Sigmoid colon (tissue), 7 donors: ENCODE measurements around the gene GPD1. TPM values are rescaled to one million over a fixed set of nuclear protein-coding genes. Genes with fewer than 3 reads are reported as not detected.
A peak's percentile ranks its signal among the peaks of the same experiment; 100 is the strongest.

ENCODE experiments used
- DNase-seq: peaks from one replicate; pipeline ENCODE4 v3.0.0-alpha.2; 2019
- H3K27ac ChIP-seq, 4 donors: fragments of 200-600 bp; sonication (generic); one replicate each; pipeline ENCODE4 v1.5.1; 2016 to 2019; ENCODE audit warnings: mild to moderate bottlenecking in 1 of 4
- H3K27me3 ChIP-seq, 3 donors: fragments of 200-600 bp; sonication (generic); one replicate each; pipeline ENCODE4 v1.5.1; 2019; ENCODE audit warnings: mild to moderate bottlenecking in 1 of 3
- H3K36me3 ChIP-seq, 4 donors: fragments of 200-600 bp; sonication (generic); one replicate each; pipeline ENCODE4 v1.5.1; 2016 to 2019
- H3K4me1 ChIP-seq, 4 donors: fragments of 200-600 bp; sonication (generic); one replicate each; pipeline ENCODE4 v1.5.1; 2017 to 2019
- H3K4me3 ChIP-seq, 4 donors: fragments of 200-600 bp; sonication (generic); one replicate each; pipeline ENCODE4 v1.5.1; 2017 to 2019; ENCODE audit warnings: mild to moderate bottlenecking in 2 of 4, moderate library complexity in 1 of 4
- H3K9me3 ChIP-seq, 4 donors: fragments of 200-600 bp in 3 of 4; sonication (generic) in 3 of 4; one replicate each; pipeline versions ENCODE4 v1.5.1 to v1.6.1; 2013 to 2019
- EP300 ChIP-seq, 4 donors: sonication (generic); formaldehyde crosslinking; IDR thresholded peaks; one replicate each; pipeline ENCODE4 v1.6.1; 2017; ENCODE audit warnings: antibody characterized with exemption in 4 of 4
- POLR2A ChIP-seq, 2 donors: fragments of 450-650 bp; IDR thresholded peaks; one replicate each; pipeline ENCODE4 v1.6.1; 2016; ENCODE audit warnings: antibody characterized with exemption in 2 of 2, mild to moderate bottlenecking in 2 of 2, moderate library complexity in 2 of 2
- POLR2AphosphoS5 ChIP-seq, 4 donors: sonication (generic); formaldehyde crosslinking; IDR thresholded peaks; one replicate each; pipeline ENCODE4 v1.6.1; 2017; ENCODE audit warnings: antibody characterized with exemption in 4 of 4
- WGBS, 2 donors: extraction: QIAGEN DNeasy Blood & Tissue Kit; methylation state at CpG; one replicate each; pipeline ENCODE4 v1.1.7; 2013; 5-methylcytosine and 5-hydroxymethylcytosine counted together
- intact Hi-C: fragments of 100-400 bp; cut with DNase I; formaldehyde crosslinking; loops from one replicate; pipeline ENCODE4 v1.15.1; 2023
- polyA plus RNA-seq, 3 donors: library from polyadenylated mRNA; stranded (reverse); fragments of 200-250 nt; gene quantifications; one replicate each; pipeline ENCODE4 v1.2.3, GENCODE V29; 2013
- total RNA-seq, 4 donors: library from RNA; depleted of rRNA; stranded (reverse); fragments of >200 nt; gene quantifications; one replicate each; pipeline ENCODE4 v1.1.0, GENCODE V29; 2016
- TF ChIP-seq, protein P1 (sequence below), 4 experiments: fragments of 450-650 bp in 3 of 4; fragments of 200-600 bp in 1 of 4; IDR thresholded peaks; one replicate each; pipeline ENCODE4 v1.5.1; 2016 to 2019; ENCODE audit warnings: antibody characterized with exemption in 4 of 4, mild to moderate bottlenecking in 3 of 4, moderate library complexity in 2 of 4
- donor health status: healthy with polysubstance abuse.
- donor health status: Bipolar disorder and iron deficiency.
- donor health status: healthy.

Gene GPD1
- total and polyA plus RNA-seq, 7 donors: 0.55 to 59.6 (median 3.0) TPM

DNA sequence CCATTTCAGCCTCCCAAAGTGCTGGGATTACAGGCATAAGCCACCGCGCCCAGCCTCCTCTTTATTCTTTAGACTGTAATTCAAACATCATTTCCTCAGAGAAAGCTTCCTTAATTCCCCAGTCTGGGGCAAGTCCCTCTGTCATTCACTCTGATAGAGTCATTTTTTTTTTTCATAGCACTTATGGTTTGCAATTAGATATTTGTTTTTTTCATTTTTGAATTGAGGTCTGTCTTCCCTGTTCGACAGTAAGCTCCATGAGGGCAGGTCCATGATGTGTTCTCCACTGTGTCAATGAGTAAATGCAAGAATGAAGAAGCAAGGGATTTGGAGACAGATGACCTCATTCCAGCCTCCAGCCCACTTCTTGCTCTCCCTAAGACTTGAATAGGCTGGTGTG, 34.3 kb upstream of the GPD1 start:
- H3K27me3 ChIP-seq: no peaks in the 10 kb centered on the region
- no peak for TF ChIP-seq POLR2AphosphoS5 (IDR thresholded peaks at IDR 0.05)
- TF ChIP-seq, protein P1, sequence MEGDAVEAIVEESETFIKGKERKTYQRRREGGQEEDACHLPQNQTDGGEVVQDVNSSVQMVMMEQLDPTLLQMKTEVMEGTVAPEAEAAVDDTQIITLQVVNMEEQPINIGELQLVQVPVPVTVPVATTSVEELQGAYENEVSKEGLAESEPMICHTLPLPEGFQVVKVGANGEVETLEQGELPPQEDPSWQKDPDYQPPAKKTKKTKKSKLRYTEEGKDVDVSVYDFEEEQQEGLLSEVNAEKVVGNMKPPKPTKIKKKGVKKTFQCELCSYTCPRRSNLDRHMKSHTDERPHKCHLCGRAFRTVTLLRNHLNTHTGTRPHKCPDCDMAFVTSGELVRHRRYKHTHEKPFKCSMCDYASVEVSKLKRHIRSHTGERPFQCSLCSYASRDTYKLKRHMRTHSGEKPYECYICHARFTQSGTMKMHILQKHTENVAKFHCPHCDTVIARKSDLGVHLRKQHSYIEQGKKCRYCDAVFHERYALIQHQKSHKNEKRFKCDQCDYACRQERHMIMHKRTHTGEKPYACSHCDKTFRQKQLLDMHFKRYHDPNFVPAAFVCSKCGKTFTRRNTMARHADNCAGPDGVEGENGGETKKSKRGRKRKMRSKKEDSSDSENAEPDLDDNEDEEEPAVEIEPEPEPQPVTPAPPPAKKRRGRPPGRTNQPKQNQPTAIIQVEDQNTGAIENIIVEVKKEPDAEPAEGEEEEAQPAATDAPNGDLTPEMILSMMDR (IDR thresholded peaks at IDR 0.05): no peak
- TF ChIP-seq POLR2A (IDR thresholded peaks at IDR 0.05): no peak
- TF ChIP-seq EP300 (IDR thresholded peaks at IDR 0.05): no peak
- peaks cover 0 to 30% (median 11%) of the 10 kb centered on the region in 4 donors for H3K4me1 ChIP-seq
- 94 to 98% methylated on average over 3 of the region's 3 CpGs for WGBS, 2 donors
- no peak overlapping the region for H3K4me3 ChIP-seq
- no peak overlapping the region for H3K27ac ChIP-seq
- no peaks in the 10 kb centered on the region for H3K36me3 ChIP-seq
- DNase-seq: no peak
- intact Hi-C loops: no loop called here
- no peaks in the 10 kb centered on the region for H3K9me3 ChIP-seq

DNA sequence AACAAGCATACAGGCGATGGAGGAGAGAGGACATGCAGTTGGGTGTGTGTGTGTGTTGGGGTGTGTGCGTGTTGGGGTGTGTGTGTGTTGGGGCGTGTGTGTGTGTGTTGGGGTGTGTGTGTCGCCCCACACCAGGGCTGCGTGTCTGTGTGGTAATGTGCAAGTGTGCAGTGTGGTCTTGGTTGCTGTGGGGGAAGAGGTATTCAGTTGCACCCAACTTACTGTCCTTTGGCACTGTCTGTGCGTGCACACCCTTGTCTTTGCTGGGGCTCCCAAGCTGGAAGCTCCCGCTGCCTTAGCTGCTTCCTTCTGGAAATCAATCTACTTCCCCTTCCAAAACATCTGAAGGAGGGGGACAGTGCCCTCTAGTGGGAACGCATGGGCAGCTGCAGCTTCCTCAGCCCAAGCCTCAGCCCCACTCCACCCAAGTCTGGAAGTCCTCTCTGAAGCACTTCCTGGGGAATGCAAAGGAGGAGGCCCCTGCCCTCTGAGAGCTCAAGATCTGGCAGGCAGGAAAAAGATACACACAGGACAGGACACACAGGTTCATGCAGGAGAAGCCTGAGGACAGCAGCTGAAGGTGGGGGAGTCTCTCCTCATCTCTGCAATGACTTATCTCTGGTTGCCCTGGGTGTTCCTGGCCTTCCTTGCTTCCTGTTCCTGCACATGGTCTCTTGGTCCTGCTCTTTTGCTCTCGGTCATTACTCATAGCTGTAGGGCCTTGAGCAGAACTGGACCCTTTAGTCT, 33.3 kb upstream of the GPD1 start:
- peak; percentile 93 for DNase-seq

DNA sequence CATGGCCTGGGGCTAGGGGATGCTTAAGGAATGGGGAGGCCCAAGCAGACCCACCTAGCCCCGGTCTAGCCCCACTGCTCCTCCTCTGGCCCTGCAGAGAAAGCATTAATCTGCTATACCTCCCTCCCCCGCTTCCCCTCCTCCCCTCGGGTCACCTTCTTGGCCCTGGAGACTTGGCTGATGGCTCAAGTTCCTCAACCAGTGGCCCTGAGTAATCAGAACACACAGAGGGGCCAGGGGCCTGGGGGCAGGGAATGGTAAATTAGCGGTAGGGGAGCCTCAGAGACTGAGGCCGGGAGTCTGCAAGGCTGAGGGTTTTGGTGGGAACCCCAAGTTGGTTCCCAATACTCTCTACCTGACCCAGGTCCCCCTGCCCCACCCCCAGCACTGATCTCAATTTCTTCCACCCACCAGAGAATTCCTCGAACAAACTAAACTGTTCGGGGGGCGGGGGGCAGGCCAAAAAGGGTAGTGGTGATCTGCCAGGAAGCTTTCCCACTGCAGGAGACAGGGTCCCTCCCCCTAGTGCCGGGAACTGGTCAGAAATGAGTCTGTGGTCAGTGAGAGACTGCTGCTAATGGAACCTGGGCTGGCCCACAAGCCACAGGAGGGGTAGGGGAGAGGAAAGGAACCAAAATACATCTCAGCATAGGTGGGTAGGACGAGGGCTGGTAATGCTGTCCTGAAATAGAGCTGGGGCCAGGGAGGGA, 31.5 kb upstream of the GPD1 start:
- TF ChIP-seq, protein P1 (IDR thresholded peaks at IDR 0.05): no peak
- TF ChIP-seq POLR2AphosphoS5 (IDR thresholded peaks at IDR 0.05): no peak
- TF ChIP-seq POLR2A (IDR thresholded peaks at IDR 0.05): no peak
- no peak for TF ChIP-seq EP300 (IDR thresholded peaks at IDR 0.05)

More for the DNA sequence above, 33.3 kb upstream of the GPD1 start:
- intact Hi-C loops: loop anchor here (1.0 to 10.0 kb wide), 3 partner anchors 103 to 244 kb away; no protein-coding TSS in a partner anchor
- no peak overlapping the region for H3K4me3 ChIP-seq
- H3K9me3 ChIP-seq: no peaks in the 10 kb centered on the region
- no peaks in the 10 kb centered on the region for H3K27me3 ChIP-seq
- TF ChIP-seq, protein P1 (IDR thresholded peaks at IDR 0.05): peak; percentile 83 to 94 (median 90)
- TF ChIP-seq POLR2A (IDR thresholded peaks at IDR 0.05): no peak
- TF ChIP-seq POLR2AphosphoS5 (IDR thresholded peaks at IDR 0.05): no peak
- WGBS, 2 donors: 25 to 38% methylated on average over 9 of the region's 9 CpGs
- no peaks in the 10 kb centered on the region for H3K36me3 ChIP-seq
- peaks cover 0 to 35% (median 16%) of the 10 kb centered on the region in 4 donors for H3K4me1 ChIP-seq
- H3K27ac ChIP-seq: no peak overlapping the region

DNA sequence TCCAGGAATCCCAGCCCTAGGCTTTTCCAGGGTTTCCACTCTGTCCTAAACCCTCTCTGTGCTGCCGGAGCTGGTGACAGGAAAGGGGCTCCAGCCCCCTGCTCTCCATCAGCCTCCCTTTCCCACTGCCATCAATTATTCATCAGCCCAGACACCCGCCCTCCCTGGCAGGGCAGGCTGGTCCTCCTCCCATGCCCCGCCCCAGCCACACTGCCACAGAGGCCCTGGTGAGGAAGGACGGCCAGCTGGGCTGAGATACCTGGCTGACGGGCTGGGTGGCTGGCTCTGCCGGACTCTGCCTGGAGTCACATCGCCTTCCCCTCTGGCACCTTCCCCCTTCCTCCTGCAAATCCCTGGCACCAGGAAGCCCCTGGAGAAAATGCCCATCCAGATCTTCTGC, 30.6 kb upstream of the GPD1 start:
- Histone ChIP-seq H3K36me3 (no peaks in the 10 kb centered on the region), H3K9me3 (no peaks in the 10 kb centered on the region), H3K27ac (no peak overlapping the region), H3K4me3 (no peak overlapping the region), H3K27me3 (no peaks in the 10 kb centered on the region), H3K4me1 (peaks cover 0 to 16% (median 11%) of the 10 kb centered on the region in 4 donors)
- no peak for TF ChIP-seq POLR2AphosphoS5 (IDR thresholded peaks at IDR 0.05)
- TF ChIP-seq EP300 (IDR thresholded peaks at IDR 0.05): no peak
- no peak for DNase-seq
- intact Hi-C loops: loop anchor here (10.0 kb wide), 2 partner anchors 208 to 242 kb away; no protein-coding TSS in a partner anchor
- WGBS, 2 donors: 45 to 72% methylated on average over 7 of the region's 7 CpGs

More for the DNA sequence above, 31.5 kb upstream of the GPD1 start:
- Histone ChIP-seq H3K9me3 (no peaks in the 10 kb centered on the region), H3K4me3 (no peak overlapping the region), H3K36me3 (no peaks in the 10 kb centered on the region), H3K4me1 (peaks cover 0 to 17% (median 11%) of the 10 kb centered on the region in 4 donors), H3K27ac (no peak overlapping the region), H3K27me3 (no peaks in the 10 kb centered on the region)
- 71 to 81% methylated on average over 10 of the region's 10 CpGs for WGBS, 2 donors
- intact Hi-C loops: loop anchor here (10.0 kb wide), 2 partner anchors 208 to 242 kb away; no protein-coding TSS in a partner anchor
- DNase-seq: no peak

DNA sequence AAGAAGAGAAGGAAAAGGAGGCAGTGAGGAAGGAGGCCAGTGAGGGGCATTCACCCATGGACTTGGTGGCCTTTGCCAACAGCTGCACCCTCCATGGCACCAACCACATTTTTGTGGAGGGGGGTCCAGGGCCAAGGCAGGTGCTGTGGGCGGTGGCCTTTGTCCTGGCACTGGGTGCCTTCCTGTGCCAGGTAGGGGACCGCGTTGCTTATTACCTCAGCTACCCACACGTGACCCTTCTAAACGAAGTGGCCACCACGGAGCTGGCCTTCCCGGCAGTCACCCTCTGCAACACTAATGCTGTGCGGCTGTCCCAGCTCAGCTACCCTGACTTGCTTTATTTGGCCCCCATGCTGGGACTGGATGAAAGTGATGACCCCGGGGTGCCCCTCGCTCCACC, 30.1 kb upstream of the GPD1 start:
- H3K27me3 ChIP-seq: no peaks in the 10 kb centered on the region
- H3K9me3 ChIP-seq: no peaks in the 10 kb centered on the region
- intact Hi-C loops: loop anchor here (10.0 kb wide), 2 partner anchors 209 to 241 kb away; no protein-coding TSS in a partner anchor
- peaks cover 0 to 16% (median 11%) of the 10 kb centered on the region in 4 donors for H3K4me1 ChIP-seq
- WGBS, 2 donors: 88% methylated on average over 10 of the region's 10 CpGs
- TF ChIP-seq POLR2A (IDR thresholded peaks at IDR 0.05): no peak
- no peak for TF ChIP-seq POLR2AphosphoS5 (IDR thresholded peaks at IDR 0.05)
- no peak for DNase-seq
- H3K27ac ChIP-seq: no peak overlapping the region
- H3K36me3 ChIP-seq: no peaks in the 10 kb centered on the region
- H3K4me3 ChIP-seq: no peak overlapping the region
